NCI-H2107 treated with DMSO at 0.1 percent for 48 hours (cell line): ENCODE data around the gene BATF.

ENCODE experiments used
- DNase-seq: peaks from one replicate; lab custom pipeline; 2025; ENCODE audit not compliant: unreplicated experiment; lab: John Stamatoyannopoulos, UW

Gene BATF

GRCh38 chr14:75559451-75560222 is 37.4 kb downstream of the BATF start:
- peak; percentile 91 for DNase-seq

GRCh38 chr14:75561013-75561432 is 38.8 kb downstream of the BATF start:
- peak; percentile 92 for DNase-seq

- DNase-seq, result no peak
These were observed 39.8 kb downstream of the BATF start for GRCh38 chr14:75562089-75562488.

- DNase-seq, result no peak
These were observed 40.2 kb downstream of the BATF start for GRCh38 chr14:75562489-75562888.

GRCh38 chr14:75563931-75564330 is 41.7 kb downstream of the BATF start:
- peak; percentile 99 for DNase-seq

- no peak for DNase-seq
These were observed 42.8 kb downstream of the BATF start for GRCh38 chr14:75565056-75565455.

- DNase-seq, result no peak
These were observed 44.1 kb downstream of the BATF start for GRCh38 chr14:75566321-75566720.

- no peak for DNase-seq
These were observed 44.5 kb downstream of the BATF start for GRCh38 chr14:75566752-75567151.

GRCh38 chr14:75568140-75568539 is 45.9 kb downstream of the BATF start:
- DNase-seq, result no peak

- DNase-seq, result no peak
These were observed 46.5 kb downstream of the BATF start for GRCh38 chr14:75568791-75569190.

GRCh38 chr14:75570797-75571196 is 48.5 kb downstream of the BATF start:
- no peak for DNase-seq

- no peak for DNase-seq
These were observed 49.8 kb downstream of the BATF start for GRCh38 chr14:75572104-75572503.

GRCh38 chr14:75577090-75577489 is 54.8 kb downstream of the BATF start:
- no peak for DNase-seq

- DNase-seq, result peak; percentile 78
These were observed 55.4 kb downstream of the BATF start for GRCh38 chr14:75577729-75578101.

- DNase-seq, result no peak
These were observed 56.0 kb downstream of the BATF start, which contains the start of gene FLVCR2 for GRCh38 chr14:75578102-75578785. Gene FLVCR2 (plus strand): TSS chr14:75578620. CDS start chr14:75578973, 353 bp downstream.

GRCh38 chr14:75578786-75579337 is 56.6 kb downstream of the BATF start:
- no peak for DNase-seq

GRCh38 chr14:75579338-75579864 is 57.1 kb downstream of the BATF start:
- no peak for DNase-seq

- DNase-seq, result no peak
These were observed 57.6 kb downstream of the BATF start for GRCh38 chr14:75579882-75580281.

GRCh38 chr14:75587388-75587787 is 65.1 kb downstream of the BATF start:
- DNase-seq, result no peak

GRCh38 chr14:75589931-75590330 is 67.7 kb downstream of the BATF start:
- DNase-seq, result no peak

GRCh38 chr14:75591331-75591946 is 69.2 kb downstream of the BATF start:
- DNase-seq, result no peak
